Bronchial epithelial cell (primary cell): ENCODE data around the gene TMEM231. TPM values are rescaled to one million over a fixed set of nuclear protein-coding genes. Genes with fewer than 3 reads are reported as not detected.

Experiments used
- DNase-seq: peaks from one replicate; pipeline ENCODE4 v3.0.0-alpha.2; 2010; ENCODE audit warnings: low read depth
- FAIRE-seq: peaks from 2 replicates; lab custom pipeline; 2011; peaks lifted over from hg19 to GRCh38; lab: Jason Lieb, UNC
- H3K27me3 ChIP-seq: 2 replicates; pipeline ENCODE4 v1.5.1; 2011; ENCODE audit warnings: low read length; ENCODE audit not compliant: control insufficient read depth, insufficient read depth
- H3K36me3 ChIP-seq: 2 replicates; pipeline ENCODE4 v1.5.1; 2011; ENCODE audit warnings: low read length; ENCODE audit not compliant: control insufficient read depth, insufficient read depth
- H3K4me3 ChIP-seq: 2 replicates; pipeline ENCODE4 v1.5.1; 2011; ENCODE audit warnings: mild to moderate bottlenecking, low read depth, low read length, control low read depth
- total RNA-seq: library from RNA; depleted of rRNA; stranded (reverse); fragments of >200 nt; gene quantifications from 2 replicates; pipeline ENCODE4 v1.2.1, GENCODE V29; 2014
- TF ChIP-seq, protein P1 (sequence below): IDR thresholded peaks from 2 replicates; pipeline ENCODE4 v1.5.1; 2011; ENCODE audit warnings: mild to moderate bottlenecking, moderate library complexity, low read length, control low read depth, inconsistent platforms; ENCODE audit not compliant: insufficient read depth, severe bottlenecking

The TMEM231 gene
- total RNA-seq, 1 donor from 2014 or later: 9.7 TPM

DNA sequence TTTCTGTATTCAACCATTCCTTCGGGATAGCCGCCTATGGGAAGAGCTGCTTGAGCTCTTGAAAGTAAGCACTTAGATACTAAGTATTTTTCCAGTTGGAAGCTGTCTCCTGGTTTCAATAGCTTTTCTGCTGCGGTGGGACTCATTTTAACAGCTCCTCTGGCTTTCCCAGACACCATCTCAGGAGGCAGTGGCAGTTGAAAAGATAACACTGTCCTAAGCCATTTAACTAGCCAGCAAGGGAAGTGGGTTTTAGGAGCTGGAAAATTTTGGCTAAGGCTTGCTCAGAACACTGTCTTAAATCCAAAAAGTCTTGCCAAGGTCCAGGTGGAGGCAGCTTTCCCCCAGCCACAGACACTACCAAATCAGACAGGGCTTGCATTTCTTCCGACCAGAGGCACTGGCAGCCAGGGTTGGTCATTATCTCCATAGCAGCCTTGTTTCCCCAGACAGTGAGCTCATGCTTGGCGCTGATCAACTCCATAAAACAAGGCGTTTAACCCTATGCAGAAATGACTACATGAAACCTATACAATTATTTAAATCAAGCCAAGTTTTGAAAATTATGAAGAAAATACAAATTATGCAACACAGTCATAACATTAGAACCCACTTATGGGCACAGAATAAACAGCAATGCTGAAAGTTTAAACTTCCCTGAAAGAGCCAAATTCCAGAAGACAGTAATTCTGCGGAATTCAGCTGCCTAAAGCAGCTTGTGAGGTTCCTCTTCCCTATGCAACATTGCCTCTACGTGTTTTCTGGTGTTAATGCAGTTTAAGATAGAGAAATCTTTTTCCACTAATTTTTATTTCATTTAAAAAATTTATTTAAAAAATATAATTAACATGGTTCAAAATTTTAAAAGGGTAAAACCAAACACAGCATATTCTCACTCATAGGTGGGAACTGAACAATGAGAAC lies 35.1 kb upstream of the TMEM231 start:
- TF ChIP-seq, protein P1, sequence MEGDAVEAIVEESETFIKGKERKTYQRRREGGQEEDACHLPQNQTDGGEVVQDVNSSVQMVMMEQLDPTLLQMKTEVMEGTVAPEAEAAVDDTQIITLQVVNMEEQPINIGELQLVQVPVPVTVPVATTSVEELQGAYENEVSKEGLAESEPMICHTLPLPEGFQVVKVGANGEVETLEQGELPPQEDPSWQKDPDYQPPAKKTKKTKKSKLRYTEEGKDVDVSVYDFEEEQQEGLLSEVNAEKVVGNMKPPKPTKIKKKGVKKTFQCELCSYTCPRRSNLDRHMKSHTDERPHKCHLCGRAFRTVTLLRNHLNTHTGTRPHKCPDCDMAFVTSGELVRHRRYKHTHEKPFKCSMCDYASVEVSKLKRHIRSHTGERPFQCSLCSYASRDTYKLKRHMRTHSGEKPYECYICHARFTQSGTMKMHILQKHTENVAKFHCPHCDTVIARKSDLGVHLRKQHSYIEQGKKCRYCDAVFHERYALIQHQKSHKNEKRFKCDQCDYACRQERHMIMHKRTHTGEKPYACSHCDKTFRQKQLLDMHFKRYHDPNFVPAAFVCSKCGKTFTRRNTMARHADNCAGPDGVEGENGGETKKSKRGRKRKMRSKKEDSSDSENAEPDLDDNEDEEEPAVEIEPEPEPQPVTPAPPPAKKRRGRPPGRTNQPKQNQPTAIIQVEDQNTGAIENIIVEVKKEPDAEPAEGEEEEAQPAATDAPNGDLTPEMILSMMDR: no peak
- FAIRE-seq (no peak), DNase-seq (peak; percentile 20)
- Histone ChIP-seq H3K27me3 (no peaks in the 10 kb centered on the region), H3K4me3 (no peak overlapping the region), H3K36me3 (no peaks in the 10 kb centered on the region)

DNA sequence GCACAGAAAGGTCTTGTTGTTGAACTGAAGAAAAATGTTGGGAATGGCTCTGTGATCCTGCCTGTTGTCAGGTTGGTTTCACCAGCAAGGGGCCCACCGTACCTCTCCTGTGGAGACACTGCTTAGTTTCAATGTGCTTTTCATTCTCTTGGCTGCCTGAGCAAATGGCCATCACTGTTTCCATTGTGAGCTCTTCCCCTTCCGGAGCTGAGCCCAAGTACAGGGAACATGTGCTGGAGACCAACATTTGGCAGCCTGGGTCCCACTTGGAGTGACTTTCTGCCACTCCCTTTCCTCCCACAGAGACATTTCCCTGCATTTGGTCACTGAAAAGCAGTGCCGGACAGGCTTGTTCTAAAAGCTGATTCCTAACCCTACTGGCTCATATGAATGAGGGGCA lies 33.3 kb upstream of the TMEM231 start:
- Histone ChIP-seq H3K36me3 (no peaks in the 10 kb centered on the region), H3K27me3 (no peaks in the 10 kb centered on the region), H3K4me3 (no peak overlapping the region)
- TF ChIP-seq, protein P1: no peak
- no peak for FAIRE-seq
- DNase-seq: no peak

DNA sequence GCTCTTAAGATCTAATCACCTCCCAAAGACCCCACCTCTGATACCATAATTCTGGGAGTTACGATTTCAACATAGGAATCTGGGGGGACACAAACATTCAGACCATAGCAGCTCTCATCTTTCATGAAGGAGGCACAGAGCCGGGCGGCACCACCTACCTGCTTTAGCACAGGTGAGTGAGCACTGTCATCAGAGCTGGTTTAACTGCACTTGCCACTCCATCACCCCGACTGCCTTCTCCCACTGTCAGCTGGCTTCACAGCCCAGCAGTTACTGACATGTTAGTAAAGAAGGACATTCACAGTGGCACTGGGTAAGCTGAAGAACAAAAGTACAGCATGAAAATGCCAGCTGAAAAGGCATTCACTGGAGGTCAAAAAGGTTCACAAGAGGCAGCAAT lies 32.7 kb upstream of the TMEM231 start:
- TF ChIP-seq, protein P1: no peak
- no peak for DNase-seq
- Histone ChIP-seq H3K27me3 (no peaks in the 10 kb centered on the region), H3K36me3 (no peaks in the 10 kb centered on the region), H3K4me3 (no peak overlapping the region)
- no peak for FAIRE-seq

DNA sequence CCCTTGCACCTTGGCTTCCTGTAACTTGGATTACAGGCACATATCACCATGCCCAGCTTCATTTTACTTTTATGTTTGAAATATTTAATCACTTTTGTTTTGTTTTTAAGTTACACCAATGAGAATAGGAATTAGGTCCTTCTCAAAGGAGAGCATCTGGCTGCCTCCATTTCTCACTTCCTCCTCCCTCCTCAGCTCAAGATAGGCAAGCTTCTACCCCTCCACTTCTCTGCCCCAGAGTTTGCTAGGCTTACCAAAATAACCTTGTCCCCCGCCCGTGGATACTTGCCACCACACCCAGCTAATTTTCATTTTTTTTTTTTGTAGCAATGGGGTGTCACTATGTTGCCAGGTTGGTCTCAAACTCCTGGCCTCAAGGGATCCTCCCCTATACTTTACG lies 28.1 kb upstream of the TMEM231 start:
- FAIRE-seq (no peak), DNase-seq (no peak)
- TF ChIP-seq, protein P1: no peak
- no peaks in the 10 kb centered on the region for H3K27me3 ChIP-seq
- H3K4me3 ChIP-seq: no peak overlapping the region
- H3K36me3 ChIP-seq: no peaks in the 10 kb centered on the region

DNA sequence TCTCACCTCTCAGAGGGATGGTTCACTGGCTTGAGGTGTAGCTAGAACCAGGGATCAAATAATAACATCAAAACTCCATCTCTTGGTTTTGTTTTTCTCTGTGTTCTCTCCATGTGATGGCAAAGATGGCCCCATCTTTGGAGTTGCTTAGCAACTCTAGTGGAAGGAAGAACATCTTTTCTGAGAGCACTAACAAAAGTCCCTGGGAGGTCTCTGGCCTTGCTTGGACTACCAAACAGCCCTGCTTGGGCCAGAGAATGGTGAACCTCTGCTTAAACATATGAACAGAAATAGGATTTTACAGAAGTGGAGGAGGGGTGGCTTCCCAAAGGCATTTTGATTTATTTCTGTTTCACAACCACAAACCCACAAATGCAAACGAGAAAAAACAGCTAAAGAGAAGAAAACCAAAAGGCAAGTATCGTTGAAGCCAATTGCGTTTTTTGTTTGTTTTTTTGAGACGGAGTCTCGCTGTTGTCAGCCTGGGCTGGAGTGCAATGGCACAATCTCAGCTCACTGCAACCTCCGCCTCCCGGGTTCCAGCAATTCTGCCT lies 23.3 kb upstream of the TMEM231 start:
- Histone ChIP-seq H3K36me3 (no peaks in the 10 kb centered on the region), H3K27me3 (no peaks in the 10 kb centered on the region), H3K4me3 (no peak overlapping the region)
- TF ChIP-seq, protein P1: no peak
- DNase-seq: no peak
- FAIRE-seq: no peak

DNA sequence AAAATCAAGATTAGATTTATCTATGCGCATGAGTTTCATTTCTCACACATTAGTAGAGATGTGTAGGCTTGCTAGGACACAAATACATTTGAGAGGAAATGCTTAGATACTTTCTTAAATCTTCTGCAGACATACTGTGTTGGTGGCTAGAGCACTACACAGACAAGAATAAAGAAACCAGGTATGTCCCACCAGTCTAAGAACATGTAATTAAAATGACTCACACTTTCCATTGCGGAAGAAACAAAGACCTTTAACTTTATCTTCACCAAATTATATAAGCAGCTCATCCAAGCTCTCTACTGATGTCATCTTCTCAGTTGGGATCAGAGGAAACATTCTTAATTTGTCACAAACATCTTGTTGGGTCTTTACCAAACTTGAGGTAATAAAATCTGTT lies 22.7 kb upstream of the TMEM231 start:
- no peak for FAIRE-seq
- no peaks in the 10 kb centered on the region for H3K27me3 ChIP-seq
- H3K36me3 ChIP-seq: peaks cover 2% of the 10 kb centered on the region
- TF ChIP-seq, protein P1: no peak
- no peak for DNase-seq
- no peak overlapping the region for H3K4me3 ChIP-seq
